Smooth muscle cell of the brain vasculature (primary cell): ENCODE results near the gene UTS2B.

ENCODE experiments used
- DNase-seq: peaks from one replicate; pipeline ENCODE4 v3.0.0-alpha.2; 2012; ENCODE audit warnings: low read depth, low spot score

The UTS2B gene

GRCh38 chr3:191352014-191352413, 21.7 kb upstream of the UTS2B start:
- no peak for DNase-seq

DNA sequence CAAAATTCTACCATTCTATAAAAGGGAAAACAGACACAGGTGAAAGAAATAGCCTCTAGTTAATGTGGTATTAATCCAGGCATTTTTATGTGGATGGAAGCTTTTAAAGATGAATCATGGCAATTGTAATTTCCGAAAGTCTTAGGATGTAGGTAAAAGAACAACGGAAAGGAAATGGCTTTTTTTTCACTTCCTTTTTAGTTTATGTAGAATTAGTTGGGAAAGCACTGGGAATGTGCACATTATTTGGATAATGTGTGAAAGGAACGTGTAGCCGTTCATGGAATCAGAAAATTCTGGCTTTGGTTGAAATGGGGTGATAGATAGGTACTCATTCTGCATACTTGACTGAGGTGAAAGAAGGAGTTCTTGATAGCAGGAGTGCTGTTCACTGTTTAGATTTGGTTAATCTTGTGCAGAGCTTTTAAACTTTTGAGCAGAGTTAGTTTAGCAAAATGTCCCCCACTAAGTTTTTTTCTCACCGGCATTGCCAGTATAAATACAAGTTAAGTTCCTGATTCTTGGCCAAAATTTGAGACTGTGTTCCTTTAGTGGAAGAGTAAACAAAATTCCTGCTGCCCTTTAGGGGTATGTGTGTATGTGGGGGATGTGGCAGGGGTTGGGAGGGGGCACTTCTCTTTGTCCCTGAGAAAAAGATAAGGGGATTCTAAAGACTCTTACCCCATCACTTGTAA, 20.2 kb upstream of the UTS2B start:
- no peak for DNase-seq

DNA sequence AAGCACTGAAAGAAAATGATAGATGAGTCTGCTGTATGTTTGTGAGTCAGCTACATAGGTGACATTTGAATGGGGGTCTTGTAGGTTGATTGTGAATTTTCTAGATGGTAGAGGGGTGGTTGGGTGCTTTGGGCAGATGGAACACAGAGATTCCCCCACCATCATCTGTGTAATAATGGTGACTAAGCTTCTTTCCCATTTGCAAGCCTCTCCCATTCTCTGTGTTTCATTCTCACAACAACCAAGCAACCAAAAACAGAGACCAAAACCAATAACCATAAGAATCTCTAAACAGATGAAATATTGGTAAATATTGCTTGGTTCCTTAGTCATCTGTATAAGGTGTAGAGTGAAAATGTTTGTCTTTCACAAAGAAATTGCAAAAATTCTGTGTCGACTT, 17.8 kb upstream of the UTS2B start:
- DNase-seq: no peak

DNA sequence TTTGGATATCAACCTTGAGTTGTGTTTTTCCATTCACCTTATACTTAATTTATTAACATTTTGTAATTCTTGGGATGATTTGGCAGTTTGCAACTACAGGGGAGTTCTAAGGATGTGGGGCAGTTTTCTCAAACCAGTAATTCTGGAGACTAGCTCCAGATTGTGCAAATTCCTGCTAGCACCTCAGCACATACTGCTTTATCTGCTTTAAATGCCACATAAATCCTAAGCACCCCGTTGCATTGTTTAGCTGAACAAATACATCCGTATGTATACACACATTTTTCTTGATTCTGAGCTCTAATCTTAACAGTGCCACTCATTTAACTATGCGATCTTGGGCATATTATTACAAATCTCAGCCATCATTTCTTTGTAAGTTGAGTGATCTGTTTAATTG, 16.9 kb upstream of the UTS2B start:
- DNase-seq: no peak

DNA sequence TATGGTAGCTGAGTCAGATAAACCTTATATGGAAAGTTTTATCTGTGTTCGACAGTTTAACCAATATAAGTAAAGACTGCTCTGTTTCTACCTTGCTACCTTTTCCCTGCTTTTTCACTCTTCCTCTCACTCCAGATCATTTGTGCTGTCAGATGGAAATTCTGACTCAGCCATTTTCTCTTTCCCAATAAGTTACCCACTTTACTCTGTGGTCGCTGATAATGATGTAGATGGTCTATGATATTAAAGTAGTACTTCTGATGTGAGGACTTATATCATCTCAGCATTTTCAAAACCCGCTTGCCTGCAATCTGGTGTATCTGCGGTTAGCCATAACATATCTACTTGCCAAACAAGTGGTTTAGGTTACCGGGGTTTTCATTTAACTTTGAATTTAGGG, 15.0 kb upstream of the UTS2B start:
- DNase-seq: no peak

GRCh38 chr3:191343913-191344312, 13.6 kb upstream of the UTS2B start:
- DNase-seq: no peak

GRCh38 chr3:191343115-191343514, 12.8 kb upstream of the UTS2B start:
- no peak for DNase-seq

GRCh38 chr3:191342411-191342810, 12.1 kb upstream of the UTS2B start:
- DNase-seq: no peak

GRCh38 chr3:191342006-191342405, 11.7 kb upstream of the UTS2B start:
- no peak for DNase-seq

GRCh38 chr3:191340966-191341365, 10.6 kb upstream of the UTS2B start:
- no peak for DNase-seq

DNA sequence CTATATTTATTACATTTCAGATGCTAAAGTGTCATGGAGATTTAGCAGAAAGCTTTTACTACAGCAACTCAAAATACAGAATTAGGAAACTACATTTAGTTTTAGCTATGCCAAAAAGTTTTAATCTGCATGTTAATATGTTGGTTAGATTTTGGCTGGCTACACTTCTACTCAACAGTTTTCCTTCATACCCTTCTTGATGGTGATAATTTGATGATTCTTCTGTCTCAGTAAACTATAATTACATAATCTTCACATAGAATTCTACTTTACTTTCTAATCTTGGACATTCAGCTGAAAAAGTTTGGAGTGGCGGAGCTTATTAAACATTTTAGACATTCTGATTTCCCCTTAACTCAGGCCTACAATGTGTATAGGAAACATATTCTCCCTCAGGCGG, 10.0 kb upstream of the UTS2B start:
- DNase-seq: no peak

DNA sequence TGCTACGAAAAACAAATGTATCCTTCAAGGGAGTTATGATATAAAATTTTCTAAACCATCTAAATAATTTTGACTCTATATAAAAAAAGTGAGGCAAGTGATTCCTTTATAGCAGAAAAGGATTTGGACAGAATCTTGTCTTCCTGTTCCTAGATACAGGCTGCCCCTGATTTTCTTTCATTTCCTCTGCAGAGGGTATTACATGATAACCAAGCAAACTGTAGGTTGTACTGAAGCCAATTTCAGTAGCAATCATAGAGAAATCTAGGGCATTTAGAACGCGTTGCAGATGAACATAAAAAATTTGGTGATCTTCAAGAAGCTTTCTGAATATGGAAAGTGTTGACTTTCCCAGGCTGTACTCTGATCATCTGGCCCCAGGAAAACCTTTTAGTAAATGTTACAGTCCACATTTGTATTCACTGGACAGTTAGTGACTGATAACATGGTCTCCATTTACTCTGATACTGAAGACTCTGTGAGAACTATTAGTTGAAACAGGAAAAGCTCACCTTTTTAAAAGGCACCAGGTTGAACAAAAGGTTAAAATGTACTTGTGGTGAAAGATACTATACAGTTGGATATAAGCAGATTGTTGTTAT, 9.1 kb upstream of the UTS2B start:
- no peak for DNase-seq

DNA sequence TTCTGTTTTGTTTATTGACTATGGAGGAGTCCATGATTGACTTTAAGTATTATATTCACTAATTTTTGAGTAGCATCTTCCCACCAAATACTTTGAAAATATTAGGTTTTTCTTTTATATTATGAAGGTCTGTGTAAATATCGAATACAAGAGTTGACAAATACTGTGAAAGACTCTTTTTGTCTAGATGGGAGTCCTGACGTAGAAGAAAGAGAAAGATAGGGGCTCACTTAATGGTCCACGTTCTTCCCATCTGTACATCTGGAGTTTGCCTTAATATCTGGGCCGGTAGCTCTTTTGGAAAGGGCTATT, 7.8 kb upstream of the UTS2B start:
- DNase-seq: no peak

GRCh38 chr3:191336833-191337232, 6.5 kb upstream of the UTS2B start:
- no peak for DNase-seq

- DNase-seq: no peak
These were observed 4.1 kb upstream of the UTS2B start for GRCh38 chr3:191334346-191334893.

- no peak for DNase-seq
These were observed 3.1 kb upstream of the UTS2B start for GRCh38 chr3:191333298-191333880.

DNA sequence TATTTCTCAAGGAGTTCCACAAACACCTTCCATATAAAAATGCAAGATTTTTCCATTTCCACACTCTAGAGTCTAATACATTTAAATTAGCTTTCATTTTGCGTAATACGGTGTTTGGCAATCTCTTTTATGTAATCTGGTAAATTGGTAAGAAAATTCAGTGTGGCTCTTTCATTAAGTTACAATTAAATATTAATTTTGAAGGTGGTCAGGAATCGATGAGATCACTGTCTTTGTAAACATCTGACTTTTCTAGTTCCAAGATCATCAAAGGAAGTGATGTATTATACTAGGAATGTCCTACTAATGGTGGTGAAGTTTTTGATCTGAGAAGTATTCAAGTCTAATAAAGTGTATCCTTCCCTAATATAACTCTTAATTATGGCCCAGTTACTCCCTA, 1.1 kb upstream of the UTS2B start:
- DNase-seq: no peak

GRCh38 chr3:191330530-191331048, 263 bp upstream of the UTS2B start:
- DNase-seq: no peak

GRCh38 chr3:191328962-191329653, 1.2 kb downstream of the UTS2B start, which contains the start of gene CCDC50:
CCDC50 (plus strand) TSS chr3:191329394; CDS start chr3:191329675, 281 bp downstream.
- DNase-seq: no peak

DNA sequence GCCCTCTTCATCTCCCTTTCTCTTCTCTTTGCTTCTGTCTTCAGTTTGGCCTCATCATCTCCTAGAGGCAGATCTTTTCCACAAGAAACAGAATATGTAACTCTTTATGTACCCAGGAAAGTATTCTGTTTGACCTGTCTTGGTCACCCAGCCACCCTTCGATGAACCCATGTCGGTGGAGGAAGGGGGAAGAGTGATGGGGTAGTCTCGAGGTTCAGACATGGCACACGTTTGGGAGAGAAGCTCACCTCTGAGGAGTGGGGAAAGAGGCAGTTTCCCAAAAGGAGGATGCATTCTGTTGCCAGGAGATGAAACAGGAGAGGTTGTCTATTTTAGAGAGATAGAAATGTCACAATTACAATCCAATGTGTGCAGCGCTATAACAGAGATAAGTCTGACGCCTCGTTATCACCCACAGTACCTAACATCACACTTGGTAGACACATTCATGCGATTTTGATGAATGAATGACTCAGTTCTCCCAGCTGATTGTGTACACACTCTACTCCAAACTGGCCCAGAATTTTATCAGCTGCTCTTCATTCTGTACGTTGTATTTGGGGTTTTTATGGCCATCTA, 1.9 kb downstream of the UTS2B start:
- DNase-seq: no peak

GRCh38 chr3:191327526-191327925, 2.8 kb downstream of the UTS2B start:
- no peak for DNase-seq

- no peak for DNase-seq
These were observed 5.4 kb downstream of the UTS2B start for GRCh38 chr3:191324936-191325335.
